ENCODE results near the gene ETV6. TPM values are rescaled to one million over a fixed set of nuclear protein-coding genes. Genes with fewer than 3 reads are reported as not detected.

ETV6 gene
- polyA plus RNA-seq, 3 donors = 6.8 to 45.1 (median 11.7) TPM

GRCh38 chr12:11787933-11788849 is 138.7 kb downstream of the ETV6 start:
- Histone ChIP-seq H3K79me2 (ENCODE audit: insufficient read depth, low read length) (peaks cover 100% of the 10 kb centered on the region), H3K27ac (ENCODE audit: low read depth in 1 of 2, low read length in 2 of 2) (peak overlapping the region in 1 of 2 donors; percentile 48), H3K4me3 (replicated peaks in 1 of 3; ENCODE audit: low read depth in 2 of 3, low read length in 3 of 3) (no peak overlapping the region), H4K20me1 (ENCODE audit: insufficient read depth, low read length) (peaks cover 53% of the 10 kb centered on the region), H3K9ac (ENCODE audit: insufficient read depth, low read length, poor library complexity, severe bottlenecking) (no peak overlapping the region), H3K9me3 (replicated peaks in 1 of 2; ENCODE audit: control insufficient read depth in 1 of 2, insufficient read depth in 1 of 2, low read length in 2 of 2) (no peaks in the 10 kb centered on the region), H3K4me2 (replicated peaks; ENCODE audit: extremely low read depth, low read length, poor library complexity, severe bottlenecking) (no peak overlapping the region), H3K27me3 (ENCODE audit: control insufficient read depth in 2 of 2, insufficient read depth in 2 of 2, low read length in 2 of 2) (no peaks in the 10 kb centered on the region), H3K4me1 (ENCODE audit: control insufficient read depth in 1 of 2, insufficient read depth in 2 of 2, low read length in 2 of 2) (peaks cover 15 to 29% of the 10 kb centered on the region in 2 donors), H3K36me3 (replicated peaks in 1 of 2; ENCODE audit: control insufficient read depth in 1 of 2, insufficient read depth in 2 of 2, low read length in 2 of 2) (peaks cover 0 to 8% of the 10 kb centered on the region in 2 donors), H2AFZ (ENCODE audit: insufficient read depth, low read depth, low read length, poor library complexity, severe bottlenecking) (no peak overlapping the region)
- Mint-ChIP-seq H3K9me3 (peaks cover 0 to 2% (median 0%) of the 10 kb centered on the region in 7 donors), H3K27ac (peak overlapping the region in 2 of 7 donors; percentile 77 to 84), H3K27me3 (ENCODE audit: low read depth in 3 of 3) (peaks cover 0 to 2% (median 0%) of the 10 kb centered on the region in 3 donors), H3K36me3 (peaks cover 20 to 38% of the 10 kb centered on the region in 2 donors), H3K4me1 (peaks cover 64% of the 10 kb centered on the region), H3K4me3 (no peak overlapping the region)
- DNase-seq = no peak
- no peak for TF ChIP-seq CTCF (IDR thresholded peaks at IDR 0.05)
- WGBS (ENCODE audit: insufficient coverage) = no CpG with 5 or more reads among the region's 6 CpGs
- intact Hi-C loops (cut with micrococcal nuclease) = no loop called here

- Mint-ChIP-seq H3K4me3 (no peak overlapping the region), H3K27ac (peak overlapping the region in 6 of 7 donors; percentile 31 to 74 (median 46)), H3K9me3 (no peaks in the 10 kb centered on the region), H3K27me3 (ENCODE audit: low read depth in 3 of 3) (peaks cover 0 to 3% (median 0%) of the 10 kb centered on the region in 3 donors), H3K4me1 (peaks cover 82% of the 10 kb centered on the region), H3K36me3 (peaks cover 21 to 30% of the 10 kb centered on the region in 2 donors)
- Histone ChIP-seq H3K9ac (ENCODE audit: insufficient read depth, low read length, poor library complexity, severe bottlenecking) (no peak overlapping the region), H3K4me3 (replicated peaks in 1 of 3; ENCODE audit: low read depth in 2 of 3, low read length in 3 of 3) (no peak overlapping the region), H3K9me3 (replicated peaks in 1 of 2; ENCODE audit: control insufficient read depth in 1 of 2, insufficient read depth in 1 of 2, low read length in 2 of 2) (no peaks in the 10 kb centered on the region), H3K27me3 (ENCODE audit: control insufficient read depth in 2 of 2, insufficient read depth in 2 of 2, low read length in 2 of 2) (no peaks in the 10 kb centered on the region), H3K4me2 (replicated peaks; ENCODE audit: extremely low read depth, low read length, poor library complexity, severe bottlenecking) (no peak overlapping the region), H3K79me2 (ENCODE audit: insufficient read depth, low read length) (peaks cover 100% of the 10 kb centered on the region), H2AFZ (ENCODE audit: insufficient read depth, low read depth, low read length, poor library complexity, severe bottlenecking) (no peak overlapping the region), H3K4me1 (ENCODE audit: control insufficient read depth in 1 of 2, insufficient read depth in 2 of 2, low read length in 2 of 2) (peaks cover 48 to 68% of the 10 kb centered on the region in 2 donors), H3K27ac (ENCODE audit: low read depth in 1 of 2, low read length in 2 of 2) (peak overlapping the region in 1 of 2 donors; percentile 67), H3K36me3 (replicated peaks in 1 of 2; ENCODE audit: control insufficient read depth in 1 of 2, insufficient read depth in 2 of 2, low read length in 2 of 2) (peaks cover 0 to 8% of the 10 kb centered on the region in 2 donors), H4K20me1 (ENCODE audit: insufficient read depth, low read length) (peaks cover 66% of the 10 kb centered on the region)
- WGBS (ENCODE audit: insufficient coverage) = 80% methylated on average over 10 of the region's 14 CpGs
- no peak for TF ChIP-seq CTCF (IDR thresholded peaks at IDR 0.05)
- DNase-seq = no peak
- intact Hi-C loops (cut with micrococcal nuclease) = no loop called here
These were observed 144.6 kb downstream of the ETV6 start for GRCh38 chr12:11793921-11794710.

Data from CD14-positive monocyte (primary cell).